ENCODE measurements around the gene MYH11.
A peak's percentile ranks its signal among the peaks of the same experiment; 100 is the strongest.

The MYH11 gene

DNA sequence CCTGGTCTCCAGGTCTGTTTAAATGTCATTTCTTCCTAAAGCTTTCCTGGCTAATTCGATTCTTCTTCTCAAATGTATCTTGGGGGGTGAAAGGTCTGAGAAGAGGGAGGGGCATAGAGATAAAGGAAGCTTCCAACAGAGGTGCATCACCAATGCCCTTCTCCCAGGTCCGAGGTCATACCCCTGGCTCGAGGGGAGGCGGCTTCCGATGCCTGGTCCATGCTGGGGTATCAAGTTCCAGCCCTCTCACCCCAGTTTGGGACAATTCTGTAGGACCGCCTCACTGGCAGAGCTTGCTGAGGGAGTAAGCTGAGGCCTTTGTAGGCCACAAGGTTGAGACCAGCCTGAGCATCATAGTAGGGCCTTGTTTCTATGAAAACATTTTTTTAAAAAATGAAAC lies 41.8 kb upstream of the MYH11 start:
- TF ChIP-seq, protein P1, sequence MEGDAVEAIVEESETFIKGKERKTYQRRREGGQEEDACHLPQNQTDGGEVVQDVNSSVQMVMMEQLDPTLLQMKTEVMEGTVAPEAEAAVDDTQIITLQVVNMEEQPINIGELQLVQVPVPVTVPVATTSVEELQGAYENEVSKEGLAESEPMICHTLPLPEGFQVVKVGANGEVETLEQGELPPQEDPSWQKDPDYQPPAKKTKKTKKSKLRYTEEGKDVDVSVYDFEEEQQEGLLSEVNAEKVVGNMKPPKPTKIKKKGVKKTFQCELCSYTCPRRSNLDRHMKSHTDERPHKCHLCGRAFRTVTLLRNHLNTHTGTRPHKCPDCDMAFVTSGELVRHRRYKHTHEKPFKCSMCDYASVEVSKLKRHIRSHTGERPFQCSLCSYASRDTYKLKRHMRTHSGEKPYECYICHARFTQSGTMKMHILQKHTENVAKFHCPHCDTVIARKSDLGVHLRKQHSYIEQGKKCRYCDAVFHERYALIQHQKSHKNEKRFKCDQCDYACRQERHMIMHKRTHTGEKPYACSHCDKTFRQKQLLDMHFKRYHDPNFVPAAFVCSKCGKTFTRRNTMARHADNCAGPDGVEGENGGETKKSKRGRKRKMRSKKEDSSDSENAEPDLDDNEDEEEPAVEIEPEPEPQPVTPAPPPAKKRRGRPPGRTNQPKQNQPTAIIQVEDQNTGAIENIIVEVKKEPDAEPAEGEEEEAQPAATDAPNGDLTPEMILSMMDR (IDR thresholded peaks at IDR 0.05; ENCODE audit: low read depth, low read length), result no peak

DNA sequence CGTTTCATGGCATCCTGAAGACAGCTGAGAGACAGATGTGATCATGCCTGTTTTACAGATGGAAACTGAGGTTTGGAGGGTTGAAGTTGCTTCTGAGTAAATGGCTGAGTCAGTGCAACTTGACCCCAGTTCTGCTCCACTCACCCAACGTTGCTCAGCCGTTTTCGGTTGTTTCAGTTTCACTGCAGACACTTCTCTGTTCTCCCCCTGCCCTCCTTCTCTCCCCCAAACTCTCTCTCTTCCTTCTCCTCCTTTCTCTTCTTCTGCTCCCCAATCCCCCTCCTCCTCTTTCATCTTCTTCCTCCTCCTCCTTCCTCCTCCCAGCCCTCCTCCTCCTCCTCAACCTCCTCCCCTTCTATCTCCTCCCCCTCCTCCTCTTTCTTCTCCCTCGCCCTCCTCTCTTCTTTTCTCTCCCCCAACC lies 41.0 kb upstream of the MYH11 start:
- DNase-seq (ENCODE audit: low read depth in 2 of 2), result no peak
- no peak overlapping the region for H3K4me3 ChIP-seq (replicated peaks in 1 of 2; ENCODE audit: low read depth in 2 of 2, low read length in 2 of 2)
- TF ChIP-seq, protein P1 (IDR thresholded peaks at IDR 0.05; ENCODE audit: low read depth, low read length), result no peak

More for the DNA sequence above, 41.8 kb upstream of the MYH11 start:
- no peak for DNase-seq (ENCODE audit: low read depth in 2 of 2)
- no peak overlapping the region for H3K4me3 ChIP-seq (replicated peaks in 1 of 2; ENCODE audit: low read depth in 2 of 2, low read length in 2 of 2)

GRCh38 chr16:15897121-15897780 lies 40.4 kb upstream of the MYH11 start:
- no peak overlapping the region for H3K4me3 ChIP-seq (replicated peaks in 1 of 2; ENCODE audit: low read depth in 2 of 2, low read length in 2 of 2)
- DNase-seq (ENCODE audit: low read depth in 2 of 2), result no peak
- TF ChIP-seq, protein P1 (IDR thresholded peaks at IDR 0.05; ENCODE audit: low read depth, low read length), result no peak

DNA sequence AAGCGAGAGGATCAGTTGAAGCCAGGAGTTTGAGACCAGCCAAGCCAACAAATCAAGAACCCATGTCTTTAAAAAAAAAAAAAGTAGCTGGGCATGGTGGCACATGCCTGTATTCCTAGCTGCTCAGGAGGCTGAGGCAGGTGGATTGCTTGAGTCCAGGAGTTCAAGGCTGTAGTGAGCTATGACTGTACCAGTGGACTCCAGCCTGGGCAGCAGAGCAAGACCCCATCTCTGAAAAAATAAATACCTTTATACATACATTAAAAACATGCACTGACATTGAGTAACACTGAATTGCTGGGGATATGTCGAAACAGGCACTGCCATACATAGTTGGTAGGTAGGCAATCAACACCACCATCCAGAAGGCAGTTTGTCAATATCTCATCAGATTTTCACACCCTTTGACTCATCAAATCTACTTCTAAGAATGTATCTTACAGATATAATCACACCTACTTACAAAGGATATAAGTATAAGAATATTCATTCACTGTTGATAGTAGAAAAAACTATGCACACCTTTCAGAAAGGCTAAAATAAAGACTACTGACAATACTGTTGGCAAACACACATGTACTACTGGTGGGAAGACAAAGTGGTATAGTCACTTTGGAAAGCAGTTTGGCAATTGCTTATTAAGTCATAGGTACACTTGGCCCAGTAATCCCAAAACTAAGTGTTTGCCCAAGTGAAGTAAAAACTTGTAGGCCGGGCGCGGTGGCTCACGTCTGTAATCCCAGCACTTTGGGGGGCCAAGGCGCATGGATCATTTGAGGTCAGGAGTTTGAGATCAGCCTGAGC lies 37.9 kb upstream of the MYH11 start:
- H3K4me3 ChIP-seq (replicated peaks in 1 of 2; ENCODE audit: low read depth in 2 of 2, low read length in 2 of 2), result no peak overlapping the region
- TF ChIP-seq, protein P1 (IDR thresholded peaks at IDR 0.05; ENCODE audit: low read depth, low read length), result no peak
- DNase-seq (ENCODE audit: low read depth in 2 of 2), result no peak

- H3K4me3 ChIP-seq (replicated peaks in 1 of 2; ENCODE audit: low read depth in 2 of 2, low read length in 2 of 2), result no peak overlapping the region
- TF ChIP-seq, protein P1 (IDR thresholded peaks at IDR 0.05; ENCODE audit: low read depth, low read length), result no peak
- DNase-seq (ENCODE audit: low read depth in 2 of 2), result no peak
Measured at GRCh38 chr16:15891508-15891907, 34.7 kb upstream of the MYH11 start.

DNA sequence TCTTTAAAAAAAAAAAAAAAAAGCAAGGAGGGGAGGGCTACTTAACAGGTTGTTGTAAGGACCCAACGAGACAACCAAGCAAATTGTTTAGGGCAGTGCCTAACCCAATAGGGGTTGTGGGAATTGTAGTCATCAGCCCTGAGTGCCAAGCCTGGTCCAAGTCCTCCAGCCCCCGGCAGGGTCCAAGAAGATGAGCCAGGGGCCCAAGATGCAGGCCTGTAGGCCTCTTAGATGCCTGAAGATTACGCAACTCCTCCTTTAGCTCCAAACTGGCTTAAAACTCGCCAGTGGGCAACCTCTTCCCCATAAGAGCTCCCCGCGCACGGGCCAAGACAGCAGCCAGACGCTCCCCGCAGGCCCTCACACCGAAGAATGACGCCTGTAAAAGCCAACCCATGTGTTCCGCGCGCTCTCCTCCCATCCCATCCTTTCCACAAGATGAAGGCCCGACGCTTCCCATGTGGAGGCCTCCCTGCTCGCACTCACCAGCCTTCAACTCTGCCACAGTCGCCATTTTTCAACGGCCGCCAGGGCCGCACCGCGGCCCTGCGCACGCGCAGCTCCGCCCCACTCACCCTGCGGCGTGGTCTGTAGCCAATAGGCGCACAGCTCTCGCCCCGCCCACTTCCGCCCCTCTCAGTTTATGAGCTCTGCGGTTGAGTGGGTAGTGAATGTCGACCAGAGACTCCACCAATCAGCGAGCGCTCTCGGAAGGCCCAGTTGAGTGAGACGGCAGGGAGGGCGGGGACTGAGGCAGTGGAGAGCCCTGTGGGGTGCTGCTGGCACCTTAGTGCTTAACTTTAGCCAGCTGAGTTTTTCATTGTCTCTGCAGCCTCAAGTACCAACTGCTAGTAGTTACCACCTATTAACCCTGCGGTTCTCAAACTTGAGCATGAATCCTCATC lies 31.5 kb upstream of the MYH11 start, which contains the start of gene CEP20:
TSS of gene CEP20 (minus strand) at position 532 of the 905 bp plus-strand sequence. CDS start at position 514, 18 bp downstream.
- TF ChIP-seq, protein P1 (IDR thresholded peaks at IDR 0.05; ENCODE audit: low read depth, low read length), result no peak
- peak within 1 kb of the TSS; percentile 72 to 96 for H3K4me3 ChIP-seq (replicated peaks in 1 of 2; ENCODE audit: low read depth in 2 of 2, low read length in 2 of 2)
- peak; percentile 99 for DNase-seq (ENCODE audit: low read depth in 2 of 2)
